Muscle of back (tissue), 11 donors: ENCODE measurements around the gene RABGAP1L. TPM values are rescaled to one million over a fixed set of nuclear protein-coding genes. Genes with fewer than 3 reads are reported as not detected.
A peak's percentile ranks its signal among the peaks of the same experiment; 100 is the strongest.

ENCODE experiments used
- DNase-seq, 3 donors: peaks; one replicate each; pipeline versions ENCODE4 v3.0.0 to v3.0.0-alpha.2; 2013
- polyA plus RNA-seq, 10 donors: library from polyadenylated mRNA; unstranded; fragments of 120-200 nt; gene quantifications; one replicate each; pipeline ENCODE4 v1.2.1, GENCODE V29; 2013; ENCODE audit not compliant: insufficient read length in 10 of 10

Gene RABGAP1L
- polyA plus RNA-seq, 10 donors, result 11.4 to 17.4 (median 14.3) TPM

GRCh38 chr1:174922121-174922520 is 762.8 kb downstream of the RABGAP1L start:
- peak in 1 of 3 donors; percentile 14 for DNase-seq

GRCh38 chr1:174923820-174924219 is 764.5 kb downstream of the RABGAP1L start:
- no peak for DNase-seq

GRCh38 chr1:174928541-174928940 is 769.2 kb downstream of the RABGAP1L start:
- DNase-seq, result no peak

- DNase-seq, result no peak
Observed at GRCh38 chr1:174931214-174931613, 771.9 kb downstream of the RABGAP1L start.

GRCh38 chr1:174932587-174932986 is 773.3 kb downstream of the RABGAP1L start:
- no peak for DNase-seq

- no peak for DNase-seq
Observed at GRCh38 chr1:174935961-174936727, 776.8 kb downstream of the RABGAP1L start.

- DNase-seq, result peak; percentile 50 to 85 (median 74)
Observed at GRCh38 chr1:174938281-174939007, 779.1 kb downstream of the RABGAP1L start.

- peak in 1 of 3 donors; percentile 21 for DNase-seq
Observed at GRCh38 chr1:174939775-174940545, 780.6 kb downstream of the RABGAP1L start.

GRCh38 chr1:174940646-174941175 is 781.4 kb downstream of the RABGAP1L start:
- peak in 1 of 3 donors; percentile 10 for DNase-seq

- peak in 2 of 3 donors; percentile 14 to 44 for DNase-seq
Observed at GRCh38 chr1:174942547-174943255, 783.4 kb downstream of the RABGAP1L start.

- no peak for DNase-seq
Observed at GRCh38 chr1:174946031-174946430, 786.7 kb downstream of the RABGAP1L start.

- DNase-seq, result no peak
Observed at GRCh38 chr1:174949061-174949460, 789.7 kb downstream of the RABGAP1L start.

- no peak for DNase-seq
Observed at GRCh38 chr1:174949645-174950044, 790.3 kb downstream of the RABGAP1L start.

GRCh38 chr1:174953285-174954072 is 794.2 kb downstream of the RABGAP1L start:
- DNase-seq, result peak in 1 of 3 donors; percentile 46

GRCh38 chr1:174954073-174954460 is 794.7 kb downstream of the RABGAP1L start:
- DNase-seq, result peak; percentile 52 to 75 (median 67)

GRCh38 chr1:174954671-174955669 is 795.6 kb downstream of the RABGAP1L start:
- DNase-seq, result peak; percentile 43 to 76 (median 54)

- no peak for DNase-seq
Observed at GRCh38 chr1:174956086-174956485, 796.8 kb downstream of the RABGAP1L start.

GRCh38 chr1:174956976-174957375 is 797.7 kb downstream of the RABGAP1L start:
- no peak for DNase-seq

GRCh38 chr1:174957829-174958228 is 798.5 kb downstream of the RABGAP1L start:
- DNase-seq, result no peak
